HUES6 (cell line): Measurements from ENCODE around the gene COL12A1.
A peak's percentile ranks its signal among the peaks of the same experiment; 100 is the strongest.

Experiments used
- H3K27ac ChIP-seq: 2 replicates; pipeline ENCODE4 v1.7.0; 2013; ENCODE audit warnings: low read depth, mild to moderate bottlenecking, low read length, inconsistent platforms
- H3K27me3 ChIP-seq: 2 replicates; pipeline ENCODE4 v1.6.1; 2013; ENCODE audit warnings: low read length; ENCODE audit not compliant: control insufficient read depth, insufficient read depth
- H3K36me3 ChIP-seq: 2 replicates; pipeline ENCODE4 v1.6.1; 2013; ENCODE audit warnings: low read length; ENCODE audit not compliant: control insufficient read depth, insufficient read depth
- H3K4me1 ChIP-seq: 2 replicates; pipeline ENCODE4 v1.6.1; 2013; ENCODE audit warnings: low read length; ENCODE audit not compliant: control insufficient read depth, insufficient read depth
- H3K4me3 ChIP-seq: 2 replicates; pipeline ENCODE4 v1.5.1; 2013; ENCODE audit warnings: low read depth, low read length
- H3K9ac ChIP-seq: one replicate; pipeline ENCODE4 v1.6.1; 2013; ENCODE audit warnings: mild to moderate bottlenecking, low read length
- H3K9me3 ChIP-seq: 2 replicates; pipeline ENCODE4 v1.6.1; 2013; ENCODE audit warnings: low read depth, low read length; ENCODE audit not compliant: control insufficient read depth, insufficient read depth

Gene COL12A1

DNA sequence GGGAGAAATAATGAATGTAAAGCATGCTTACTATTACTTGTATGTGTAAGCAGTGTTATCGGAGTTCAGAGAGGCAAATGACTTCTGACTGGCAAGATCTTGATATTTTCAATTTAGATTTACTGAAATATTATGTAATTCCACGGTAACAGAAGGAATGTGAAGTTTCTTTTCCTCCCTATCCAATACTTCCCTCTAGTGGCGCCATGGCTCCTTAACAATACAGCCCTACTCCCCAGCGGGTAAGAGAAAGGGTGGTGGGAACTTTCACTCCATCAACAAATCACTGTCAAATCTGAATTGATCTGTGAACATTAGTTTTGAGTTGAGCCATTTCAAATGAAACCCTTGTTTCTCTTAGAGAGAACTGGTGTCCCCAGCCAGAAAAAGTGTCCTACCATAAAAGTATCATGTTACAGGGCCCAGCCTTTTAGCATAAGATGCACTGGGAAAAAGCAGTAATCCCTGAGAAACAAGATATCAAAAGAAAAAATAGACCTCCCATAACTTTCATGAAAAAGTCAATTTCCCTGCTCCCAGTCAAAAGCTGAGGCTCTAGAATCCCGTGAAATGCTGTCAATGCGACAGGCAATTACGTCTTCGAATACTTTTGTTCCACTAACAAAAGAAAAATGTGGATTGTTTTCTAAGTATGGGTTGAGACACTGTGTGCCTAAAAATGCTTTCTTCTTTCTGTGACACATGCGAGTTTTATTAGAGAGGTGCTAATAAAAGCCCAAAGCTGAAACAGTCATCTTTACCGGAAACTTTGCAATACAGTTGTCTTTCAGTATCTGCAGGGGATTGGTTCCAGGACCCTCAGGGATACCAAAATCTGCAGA is 24.9 kb upstream of the COL12A1 start:
- H3K9me3 ChIP-seq = no peaks in the 10 kb centered on the region
- H3K4me1 ChIP-seq = peaks cover 17% of the 10 kb centered on the region
- H3K27ac ChIP-seq = no peak overlapping the region
- peak overlapping the region; percentile 9 for H3K9ac ChIP-seq
- no peaks in the 10 kb centered on the region for H3K36me3 ChIP-seq
- H3K4me3 ChIP-seq = no peak overlapping the region
- H3K27me3 ChIP-seq = no peaks in the 10 kb centered on the region

- Histone ChIP-seq H3K9me3 (no peaks in the 10 kb centered on the region), H3K9ac (no peak overlapping the region), H3K4me1 (peaks cover 5% of the 10 kb centered on the region; the same call in 1 of the 2 replicates), H3K27me3 (no peaks in the 10 kb centered on the region), H3K36me3 (no peaks in the 10 kb centered on the region), H3K27ac (no peak overlapping the region), H3K4me3 (no peak overlapping the region)
Measured at GRCh38 chr6:75224303-75224926, 18.6 kb upstream of the COL12A1 start.

DNA sequence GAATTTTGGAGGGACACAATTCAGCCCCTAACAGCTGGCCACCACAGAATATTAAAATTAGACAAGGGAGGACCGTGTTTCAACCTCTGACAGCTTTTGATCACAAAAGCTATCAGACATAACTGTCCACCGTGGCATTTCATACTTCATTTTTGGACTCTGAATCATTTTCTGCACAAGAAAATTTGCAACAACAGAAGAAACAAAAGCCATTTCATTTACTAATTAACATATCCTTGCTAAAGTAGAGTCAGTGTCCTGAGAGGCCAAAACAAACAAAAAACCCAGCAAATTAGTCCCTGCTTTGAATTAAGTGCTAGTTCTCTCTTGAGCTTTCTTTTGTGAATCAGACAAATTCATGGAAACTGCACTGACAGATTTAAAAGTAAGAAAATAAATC is 17.6 kb upstream of the COL12A1 start:
- no peaks in the 10 kb centered on the region for H3K9me3 ChIP-seq
- H3K27me3 ChIP-seq = no peaks in the 10 kb centered on the region
- H3K9ac ChIP-seq = no peak overlapping the region
- H3K36me3 ChIP-seq = no peaks in the 10 kb centered on the region
- H3K4me3 ChIP-seq = no peak overlapping the region
- H3K27ac ChIP-seq = no peak overlapping the region
- H3K4me1 ChIP-seq = peaks cover 5% of the 10 kb centered on the region; the same call in 1 of the 2 replicates

DNA sequence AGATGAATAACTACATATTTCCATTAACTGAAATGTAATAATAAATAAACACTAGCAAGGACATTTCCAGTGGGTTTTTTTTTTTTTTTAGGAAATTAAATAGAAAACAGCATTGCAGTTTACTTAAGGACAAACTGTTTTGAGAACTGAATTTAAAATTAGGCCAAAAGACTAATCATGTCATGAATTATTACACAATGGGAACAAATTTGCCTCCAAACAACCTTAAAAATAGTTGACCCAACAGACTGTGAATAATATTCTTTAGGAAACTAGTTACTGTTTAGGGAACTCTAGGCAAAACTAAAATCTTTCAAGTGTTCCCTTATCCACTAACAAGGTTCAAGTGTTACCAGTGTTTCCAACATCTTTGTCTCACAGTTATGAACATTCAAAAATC is 16.4 kb upstream of the COL12A1 start:
- Histone ChIP-seq H3K36me3 (no peaks in the 10 kb centered on the region), H3K27me3 (no peaks in the 10 kb centered on the region), H3K27ac (no peak overlapping the region), H3K4me1 (peaks cover 5% of the 10 kb centered on the region; the same call in 1 of the 2 replicates), H3K9me3 (no peaks in the 10 kb centered on the region), H3K9ac (no peak overlapping the region), H3K4me3 (no peak overlapping the region)

GRCh38 chr6:75221116-75221515 is 15.3 kb upstream of the COL12A1 start:
- H3K9ac ChIP-seq = no peak overlapping the region
- H3K27ac ChIP-seq = no peak overlapping the region
- H3K36me3 ChIP-seq = no peaks in the 10 kb centered on the region
- no peaks in the 10 kb centered on the region for H3K9me3 ChIP-seq
- H3K4me1 ChIP-seq = peaks cover 5% of the 10 kb centered on the region; the same call in 1 of the 2 replicates
- no peaks in the 10 kb centered on the region for H3K27me3 ChIP-seq
- no peak overlapping the region for H3K4me3 ChIP-seq

DNA sequence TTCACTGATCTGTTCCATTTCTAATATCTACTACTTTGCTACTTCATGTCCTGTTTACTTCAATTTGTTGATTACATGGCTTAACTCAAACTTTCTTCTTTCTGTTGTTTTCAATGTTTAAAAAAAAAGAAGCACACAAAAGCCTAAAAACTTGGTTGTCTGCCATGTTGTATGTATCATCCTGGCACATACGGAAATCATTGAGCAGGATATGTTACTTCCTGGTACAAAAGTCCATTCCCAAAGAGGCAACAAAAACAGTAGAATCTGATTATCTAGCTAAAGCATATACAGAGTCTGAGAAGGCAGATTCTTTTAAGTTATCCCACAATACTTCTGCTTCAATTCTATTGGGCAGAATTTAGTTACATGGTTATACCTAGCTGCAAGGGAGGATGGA is 14.5 kb upstream of the COL12A1 start:
- H3K27ac ChIP-seq = no peak overlapping the region

GRCh38 chr6:75219263-75219662 is 13.4 kb upstream of the COL12A1 start:
- H3K27ac ChIP-seq = no peak overlapping the region
- H3K36me3 ChIP-seq = no peaks in the 10 kb centered on the region
- no peak overlapping the region for H3K4me3 ChIP-seq
- no peak overlapping the region for H3K9ac ChIP-seq
- H3K4me1 ChIP-seq = 0 out of 2 replicates have a peak, but pooled peaks cover 5% of the 10 kb centered on the region
- no peaks in the 10 kb centered on the region for H3K9me3 ChIP-seq
- no peaks in the 10 kb centered on the region for H3K27me3 ChIP-seq

More for the DNA sequence above, 14.5 kb upstream of the COL12A1 start:
- no peaks in the 10 kb centered on the region for H3K9me3 ChIP-seq
- H3K9ac ChIP-seq = no peak overlapping the region
- H3K4me3 ChIP-seq = no peak overlapping the region
- H3K36me3 ChIP-seq = no peaks in the 10 kb centered on the region
- no peaks in the 10 kb centered on the region for H3K27me3 ChIP-seq
- 0 out of 2 replicates have a peak, but pooled peaks cover 5% of the 10 kb centered on the region for H3K4me1 ChIP-seq

GRCh38 chr6:75217193-75217592 is 11.3 kb upstream of the COL12A1 start:
- Histone ChIP-seq H3K9ac (no peak overlapping the region), H3K9me3 (no peaks in the 10 kb centered on the region), H3K36me3 (no peaks in the 10 kb centered on the region), H3K27ac (no peak overlapping the region), H3K27me3 (no peaks in the 10 kb centered on the region), H3K4me1 (peaks cover 17% of the 10 kb centered on the region), H3K4me3 (no peak overlapping the region)

DNA sequence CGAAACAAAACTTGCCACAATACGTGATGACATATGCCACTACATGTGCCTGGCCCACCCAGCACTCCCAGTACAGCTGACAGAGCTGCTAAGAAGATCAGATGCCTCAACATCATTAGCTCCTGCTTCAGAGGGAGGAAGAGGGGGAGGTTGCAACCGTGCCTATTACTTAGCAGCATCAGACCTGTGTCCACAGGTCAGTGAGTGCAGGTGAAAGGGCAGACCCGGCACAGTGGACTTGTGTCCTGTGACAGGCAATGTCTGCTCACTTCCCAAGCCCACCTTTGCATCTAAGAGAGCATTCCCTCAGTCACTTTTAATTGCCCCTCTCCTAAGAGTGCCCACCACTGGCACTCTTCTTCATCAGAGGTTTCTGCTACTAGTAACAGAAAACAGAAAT is 9.4 kb upstream of the COL12A1 start:
- Histone ChIP-seq H3K9ac (no peak overlapping the region), H3K4me1 (peaks cover 23% of the 10 kb centered on the region), H3K27ac (no peak overlapping the region)

DNA sequence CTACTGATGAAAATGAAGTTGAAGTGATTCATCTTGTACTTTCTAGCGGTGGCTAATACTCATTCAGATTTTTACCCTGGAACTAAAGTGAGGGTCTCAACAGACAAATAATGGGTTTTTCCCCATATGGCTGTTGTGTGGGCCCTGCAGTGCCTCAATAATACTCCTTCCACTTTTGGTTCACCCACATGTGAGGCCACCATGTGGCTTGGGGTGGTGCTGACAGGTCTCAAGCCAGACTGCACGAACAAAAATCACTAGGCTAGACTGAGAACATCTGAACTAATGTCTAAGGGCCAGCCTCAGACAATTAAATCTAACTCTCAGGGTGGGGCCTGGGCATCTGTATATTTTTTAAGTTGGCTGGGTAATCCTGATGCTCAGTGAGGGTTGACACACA is 7.9 kb upstream of the COL12A1 start:
- H3K27me3 ChIP-seq = peaks cover 10% of the 10 kb centered on the region
- no peak overlapping the region for H3K9ac ChIP-seq
- H3K36me3 ChIP-seq = no peaks in the 10 kb centered on the region
- H3K4me1 ChIP-seq = peaks cover 24% of the 10 kb centered on the region
- no peak overlapping the region for H3K4me3 ChIP-seq
- no peak overlapping the region for H3K27ac ChIP-seq
- no peaks in the 10 kb centered on the region for H3K9me3 ChIP-seq

More for the DNA sequence above, 9.4 kb upstream of the COL12A1 start:
- no peaks in the 10 kb centered on the region for H3K36me3 ChIP-seq
- H3K4me3 ChIP-seq = no peak overlapping the region
- no peaks in the 10 kb centered on the region for H3K27me3 ChIP-seq
- no peaks in the 10 kb centered on the region for H3K9me3 ChIP-seq

DNA sequence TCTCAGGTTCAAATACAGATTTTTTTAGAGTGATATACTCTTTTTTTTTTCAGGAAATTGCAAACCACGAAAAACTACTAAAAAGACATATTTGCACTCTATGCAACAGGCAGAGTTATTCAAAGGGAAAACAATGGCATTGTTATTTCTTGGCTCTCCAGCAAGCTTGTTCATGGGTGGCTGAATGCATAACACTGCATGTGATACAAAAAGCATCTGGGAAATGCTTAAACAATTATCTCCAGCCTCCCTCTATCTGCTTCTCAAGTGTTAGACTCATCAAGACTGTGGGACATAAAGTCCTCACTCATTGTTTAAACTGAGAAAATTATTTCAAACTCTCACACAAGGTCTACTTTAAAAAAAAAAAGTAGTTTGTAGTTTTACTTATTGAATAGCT is 7.3 kb upstream of the COL12A1 start:
- no peak overlapping the region for H3K4me3 ChIP-seq
- H3K9me3 ChIP-seq = no peaks in the 10 kb centered on the region
- peaks cover 16% of the 10 kb centered on the region for H3K27me3 ChIP-seq
- no peak overlapping the region for H3K9ac ChIP-seq
- no peak overlapping the region for H3K27ac ChIP-seq
- no peaks in the 10 kb centered on the region for H3K36me3 ChIP-seq
- peaks cover 30% of the 10 kb centered on the region for H3K4me1 ChIP-seq
